GM12878 (cell line): Measurements from ENCODE around the gene MAEL.

Experiments
- ATF3 ChIP-seq: IDR thresholded peaks from 2 replicates; pipeline ENCODE4 v1.6.1; 2011; ENCODE audit warnings: low read depth, mild to moderate bottlenecking, low read length, moderate library complexity, borderline replicate concordance; ENCODE audit errors: extremely low read depth
- CHD2 ChIP-seq: IDR thresholded peaks from 2 replicates; pipeline ENCODE4 v1.6.1; 2011; ENCODE audit warnings: low read depth, low read length, improper control_type of control experiment, borderline replicate concordance
- EP300 ChIP-seq, 2 experiments: fragments of 150-350 bp in 1 of 2; IDR thresholded peaks; 2 replicates each; pipeline ENCODE4 v1.6.1; 2011 to 2012; ENCODE audit warnings: low read depth in 2 of 2, low read length in 2 of 2, borderline replicate concordance in 1 of 2, improper control_type of control experiment in 1 of 2, inconsistent platforms in 1 of 2; ENCODE audit not compliant: control insufficient read depth in 1 of 2
- JUND ChIP-seq: IDR thresholded peaks from 2 replicates; pipeline ENCODE4 v1.6.1; 2012; ENCODE audit warnings: low read depth, mild to moderate bottlenecking, low read length, improper control_type of control experiment, moderate library complexity
- MAX ChIP-seq: IDR thresholded peaks from 2 replicates; pipeline ENCODE4 v1.6.1; 2012; ENCODE audit warnings: low read depth, low read length, improper control_type of control experiment
- MTA2 ChIP-seq: fragments of 450-650 bp; IDR thresholded peaks from 2 replicates; pipeline ENCODE4 v1.6.1; 2016; ENCODE audit warnings: low read depth, mild to moderate bottlenecking, moderate library complexity
- MYC ChIP-seq: IDR thresholded peaks from 2 replicates; pipeline ENCODE4 v1.6.1; 2011; ENCODE audit warnings: mild to moderate bottlenecking, low read length, moderate library complexity, inconsistent platforms; ENCODE audit not compliant: insufficient read depth, insufficient replicate concordance, insufficient read length, severe bottlenecking
- PAX5 ChIP-seq: IDR thresholded peaks from 2 replicates; pipeline ENCODE4 v1.6.1; 2011; ENCODE audit warnings: low read depth, low read length, borderline replicate concordance
- PKNOX1 ChIP-seq: fragments of 450-650 bp; IDR thresholded peaks from 2 replicates; pipeline ENCODE4 v1.6.1; 2016; ENCODE audit warnings: mild to moderate bottlenecking
- POLR2AphosphoS5 ChIP-seq: IDR thresholded peaks from 2 replicates; pipeline ENCODE4 v1.6.1; 2011; ENCODE audit warnings: mild to moderate bottlenecking, low read length, inconsistent platforms
- SMAD1 ChIP-seq: fragments of 450-650 bp; IDR thresholded peaks from 2 replicates; pipeline ENCODE4 v1.6.1; 2018; ENCODE audit warnings: mild to moderate bottlenecking, low read depth; ENCODE audit not compliant: partially characterized antibody
- TAF1 ChIP-seq: IDR thresholded peaks from 2 replicates; pipeline ENCODE4 v1.6.1; 2011; ENCODE audit warnings: mild to moderate bottlenecking, low read depth, low read length, borderline replicate concordance
- TCF12 ChIP-seq: IDR thresholded peaks from 2 replicates; pipeline ENCODE4 v1.6.1; 2011; ENCODE audit warnings: low read depth, mild to moderate bottlenecking, low read length
- TF ChIP-seq, protein P1 (sequence below): fragments of 450-650 bp; conservative IDR thresholded peaks from 2 replicates; pipeline ENCODE4 v1.6.1; 2017; ENCODE audit warnings: mild to moderate bottlenecking, moderate library complexity

- TF ChIP-seq ATF3 = no peak
- TF ChIP-seq POLR2AphosphoS5 = no peak
- TF ChIP-seq MAX = no peak
- TF ChIP-seq PAX5 = no peak
- no peak for TF ChIP-seq MTA2
- TF ChIP-seq, protein P1, sequence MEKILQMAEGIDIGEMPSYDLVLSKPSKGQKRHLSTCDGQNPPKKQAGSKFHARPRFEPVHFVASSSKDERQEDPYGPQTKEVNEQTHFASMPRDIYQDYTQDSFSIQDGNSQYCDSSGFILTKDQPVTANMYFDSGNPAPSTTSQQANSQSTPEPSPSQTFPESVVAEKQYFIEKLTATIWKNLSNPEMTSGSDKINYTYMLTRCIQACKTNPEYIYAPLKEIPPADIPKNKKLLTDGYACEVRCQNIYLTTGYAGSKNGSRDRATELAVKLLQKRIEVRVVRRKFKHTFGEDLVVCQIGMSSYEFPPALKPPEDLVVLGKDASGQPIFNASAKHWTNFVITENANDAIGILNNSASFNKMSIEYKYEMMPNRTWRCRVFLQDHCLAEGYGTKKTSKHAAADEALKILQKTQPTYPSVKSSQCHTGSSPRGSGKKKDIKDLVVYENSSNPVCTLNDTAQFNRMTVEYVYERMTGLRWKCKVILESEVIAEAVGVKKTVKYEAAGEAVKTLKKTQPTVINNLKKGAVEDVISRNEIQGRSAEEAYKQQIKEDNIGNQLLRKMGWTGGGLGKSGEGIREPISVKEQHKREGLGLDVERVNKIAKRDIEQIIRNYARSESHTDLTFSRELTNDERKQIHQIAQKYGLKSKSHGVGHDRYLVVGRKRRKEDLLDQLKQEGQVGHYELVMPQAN = no peak
- TF ChIP-seq JUND = no peak
- TF ChIP-seq CHD2 = no peak
- no peak for TF ChIP-seq TCF12
- TF ChIP-seq EP300 (IDR thresholded peaks at IDR 0.05; ENCODE audit: borderline replicate concordance in 1 of 2, control insufficient read depth in 1 of 2, low read depth in 2 of 2, low read length in 2 of 2) = no peak
- TF ChIP-seq TAF1 = no peak
- TF ChIP-seq PKNOX1 = no peak
- TF ChIP-seq MYC = no peak
- no peak for TF ChIP-seq SMAD1
Observed at GRCh38 chr1:166944186-166944967, 44.7 kb upstream of the MAEL start.
